ENCODE data around the gene NR2C2. TPM values are rescaled to one million over a fixed set of nuclear protein-coding genes. Genes with fewer than 3 reads are reported as not detected.
A peak's percentile ranks its signal among the peaks of the same experiment; 100 is the strongest.

NR2C2 gene
- total RNA-seq, 1 donor from 2014 or later, result 15.0 TPM

GRCh38 chr3:14959359-14959943 lies 12.1 kb downstream of the NR2C2 start:
- DNase-seq (ENCODE audit: low read depth) (no peak), FAIRE-seq (no peak)
- Histone ChIP-seq H3K27me3 (ENCODE audit: control insufficient read depth, insufficient read depth, low read length) (no peaks in the 10 kb centered on the region), H3K4me3 (ENCODE audit: low read depth, low read length) (no peak overlapping the region), H3K36me3 (ENCODE audit: control insufficient read depth, insufficient read depth, low read length) (peaks cover 2% of the 10 kb centered on the region)
- TF ChIP-seq, protein P1, sequence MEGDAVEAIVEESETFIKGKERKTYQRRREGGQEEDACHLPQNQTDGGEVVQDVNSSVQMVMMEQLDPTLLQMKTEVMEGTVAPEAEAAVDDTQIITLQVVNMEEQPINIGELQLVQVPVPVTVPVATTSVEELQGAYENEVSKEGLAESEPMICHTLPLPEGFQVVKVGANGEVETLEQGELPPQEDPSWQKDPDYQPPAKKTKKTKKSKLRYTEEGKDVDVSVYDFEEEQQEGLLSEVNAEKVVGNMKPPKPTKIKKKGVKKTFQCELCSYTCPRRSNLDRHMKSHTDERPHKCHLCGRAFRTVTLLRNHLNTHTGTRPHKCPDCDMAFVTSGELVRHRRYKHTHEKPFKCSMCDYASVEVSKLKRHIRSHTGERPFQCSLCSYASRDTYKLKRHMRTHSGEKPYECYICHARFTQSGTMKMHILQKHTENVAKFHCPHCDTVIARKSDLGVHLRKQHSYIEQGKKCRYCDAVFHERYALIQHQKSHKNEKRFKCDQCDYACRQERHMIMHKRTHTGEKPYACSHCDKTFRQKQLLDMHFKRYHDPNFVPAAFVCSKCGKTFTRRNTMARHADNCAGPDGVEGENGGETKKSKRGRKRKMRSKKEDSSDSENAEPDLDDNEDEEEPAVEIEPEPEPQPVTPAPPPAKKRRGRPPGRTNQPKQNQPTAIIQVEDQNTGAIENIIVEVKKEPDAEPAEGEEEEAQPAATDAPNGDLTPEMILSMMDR (IDR thresholded peaks at IDR 0.05; ENCODE audit: insufficient read depth, low read length, severe bottlenecking), result no peak

- DNase-seq (ENCODE audit: low read depth), result peak; percentile 59
- no peak overlapping the region for H3K4me3 ChIP-seq (ENCODE audit: low read depth, low read length)
- FAIRE-seq, result no peak
- TF ChIP-seq, protein P1 (IDR thresholded peaks at IDR 0.05; ENCODE audit: insufficient read depth, low read length, severe bottlenecking), result no peak
- no peaks in the 10 kb centered on the region for H3K27me3 ChIP-seq (ENCODE audit: control insufficient read depth, insufficient read depth, low read length)
- peaks cover 2% of the 10 kb centered on the region for H3K36me3 ChIP-seq (ENCODE audit: control insufficient read depth, insufficient read depth, low read length)
These were observed 15.4 kb downstream of the NR2C2 start for GRCh38 chr3:14962762-14963161.

- Histone ChIP-seq H3K27me3 (ENCODE audit: control insufficient read depth, insufficient read depth, low read length) (no peaks in the 10 kb centered on the region), H3K36me3 (ENCODE audit: control insufficient read depth, insufficient read depth, low read length) (no peaks in the 10 kb centered on the region), H3K4me3 (ENCODE audit: low read depth, low read length) (no peak overlapping the region)
- TF ChIP-seq, protein P1 (IDR thresholded peaks at IDR 0.05; ENCODE audit: insufficient read depth, low read length, severe bottlenecking), result no peak
- DNase-seq (ENCODE audit: low read depth) (no peak), FAIRE-seq (no peak)
These were observed 19.9 kb downstream of the NR2C2 start for GRCh38 chr3:14967285-14967684.

DNA sequence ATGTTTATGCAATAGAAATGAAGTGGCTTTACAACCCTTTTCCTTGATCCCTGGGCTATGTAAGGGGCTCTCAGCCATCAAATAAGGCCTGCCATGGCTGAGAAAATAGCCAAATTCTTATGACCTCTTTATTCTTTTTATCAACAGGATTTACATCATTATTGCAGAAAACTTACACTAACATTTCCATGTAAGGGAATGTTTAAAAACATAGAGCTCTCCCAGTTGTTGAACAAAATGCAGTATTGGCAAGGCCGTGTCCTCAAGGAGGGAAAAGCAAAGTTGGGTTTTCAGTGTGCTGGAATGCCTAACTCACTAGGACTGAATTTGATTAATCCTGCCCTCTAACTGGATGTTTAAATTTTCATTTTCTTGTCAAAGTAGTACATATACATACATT lies 22.3 kb downstream of the NR2C2 start:
- H3K4me3 ChIP-seq (ENCODE audit: low read depth, low read length), result no peak overlapping the region
- DNase-seq (ENCODE audit: low read depth), result no peak
- FAIRE-seq, result no peak
- H3K36me3 ChIP-seq (ENCODE audit: control insufficient read depth, insufficient read depth, low read length), result no peaks in the 10 kb centered on the region
- no peaks in the 10 kb centered on the region for H3K27me3 ChIP-seq (ENCODE audit: control insufficient read depth, insufficient read depth, low read length)
- TF ChIP-seq, protein P1 (IDR thresholded peaks at IDR 0.05; ENCODE audit: insufficient read depth, low read length, severe bottlenecking), result no peak

DNA sequence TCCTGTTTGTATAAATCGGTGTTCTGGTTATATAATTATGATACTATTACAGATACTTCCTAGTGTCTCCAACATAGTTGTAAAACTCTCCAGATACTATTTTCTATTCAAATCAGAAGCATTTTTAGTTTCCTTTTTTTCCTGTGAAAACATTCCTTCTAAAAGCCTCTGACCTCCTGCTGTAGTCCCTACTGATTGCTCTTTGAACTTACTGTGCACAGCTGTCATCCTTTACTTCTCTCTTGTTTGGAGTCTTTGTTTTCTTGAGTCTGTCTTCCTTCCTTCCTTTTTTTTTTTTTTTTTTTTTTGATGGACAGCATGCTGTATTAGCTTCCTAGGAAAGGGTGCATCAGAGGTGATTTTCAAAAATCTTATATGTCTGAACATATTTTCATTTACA lies 28.9 kb downstream of the NR2C2 start:
- DNase-seq (ENCODE audit: low read depth) (no peak), FAIRE-seq (no peak)
- TF ChIP-seq, protein P1 (IDR thresholded peaks at IDR 0.05; ENCODE audit: insufficient read depth, low read length, severe bottlenecking), result no peak
- Histone ChIP-seq H3K4me3 (ENCODE audit: low read depth, low read length) (no peak overlapping the region), H3K36me3 (ENCODE audit: control insufficient read depth, insufficient read depth, low read length) (no peaks in the 10 kb centered on the region), H3K27me3 (ENCODE audit: control insufficient read depth, insufficient read depth, low read length) (no peaks in the 10 kb centered on the region)

- DNase-seq (ENCODE audit: low read depth) (no peak), FAIRE-seq (no peak)
- H3K27me3 ChIP-seq (ENCODE audit: control insufficient read depth, insufficient read depth, low read length), result no peaks in the 10 kb centered on the region
- TF ChIP-seq, protein P1 (IDR thresholded peaks at IDR 0.05; ENCODE audit: insufficient read depth, low read length, severe bottlenecking), result no peak
- no peaks in the 10 kb centered on the region for H3K36me3 ChIP-seq (ENCODE audit: control insufficient read depth, insufficient read depth, low read length)
- H3K4me3 ChIP-seq (ENCODE audit: low read depth, low read length), result no peak overlapping the region
These were observed 33.3 kb downstream of the NR2C2 start for GRCh38 chr3:14980689-14981088.

Data from bronchial epithelial cell (primary cell).